ENCODE data around the gene UTS2. TPM values are rescaled to one million over a fixed set of nuclear protein-coding genes. Genes with fewer than 3 reads are reported as not detected.

The UTS2 gene
- total RNA-seq, 1 experiment from 2014 or later: not detected

- Histone ChIP-seq H3K27ac (ENCODE audit: low read length) (no peak overlapping the region), H3K27me3 (ENCODE audit: control insufficient read depth, insufficient read depth, low read length) (no peaks in the 10 kb centered on the region), H3K36me3 (ENCODE audit: control insufficient read depth, insufficient read depth, low read length) (no peaks in the 10 kb centered on the region), H3K9me3 (ENCODE audit: control insufficient read depth, insufficient read depth, low read depth, low read length) (no peaks in the 10 kb centered on the region), H3K4me1 (ENCODE audit: control insufficient read depth, insufficient read depth, low read length) (no peaks in the 10 kb centered on the region), H3K4me3 (ENCODE audit: low read depth in 2 of 2, low read length in 2 of 2) (no peak overlapping the region)
- ATAC-seq (no peak), DNase-seq (ENCODE audit: low read depth, low spot score) (no peak)
- TF ChIP-seq CTCF (IDR thresholded peaks at IDR 0.05) (no peak), TCF7L2 (IDR thresholded peaks at IDR 0.05; ENCODE audit: low read depth, low read length) (no peak), REST (IDR thresholded peaks at IDR 0.05; ENCODE audit: insufficient read depth in 1 of 2, low read depth in 2 of 2, low read length in 1 of 2) (no peak), SIN3A (IDR thresholded peaks at IDR 0.05; ENCODE audit: borderline replicate concordance, insufficient read depth, low read depth, low read length) (no peak)
- intact Hi-C loops (cut with micrococcal nuclease; ENCODE audit: unreplicated experiment): no loop called here
- ChIA-PET POLR2A (no interaction called here), CTCF (no interaction called here)
- in situ Hi-C loops (cut with HindIII; ENCODE audit: low pct_unique_long_range_greater_than_20kb, low sequenced_read_pairs): no loop called here
- no TSS peak for BruUV-seq (replicated peaks)
Measured at GRCh38 chr1:7846656-7847055, 6.2 kb downstream of the UTS2 start.

GRCh38 chr1:7845761-7846160, 7.1 kb downstream of the UTS2 start:
- TF ChIP-seq POLR2AphosphoS5 (IDR thresholded peaks at IDR 0.05; ENCODE audit: low read depth, low read length): no peak
- no peak for TF ChIP-seq TCF7L2 (IDR thresholded peaks at IDR 0.05; ENCODE audit: low read depth, low read length)
- TF ChIP-seq SIN3A (IDR thresholded peaks at IDR 0.05; ENCODE audit: borderline replicate concordance, insufficient read depth, low read depth, low read length): no peak
- no peak for TF ChIP-seq CTCF (IDR thresholded peaks at IDR 0.05)
- no peak for TF ChIP-seq REST (IDR thresholded peaks at IDR 0.05; ENCODE audit: insufficient read depth in 1 of 2, low read depth in 2 of 2, low read length in 1 of 2)
- ATAC-seq: no peak
- no peak for DNase-seq (ENCODE audit: low read depth, low spot score)
- Histone ChIP-seq H3K9me3 (ENCODE audit: control insufficient read depth, insufficient read depth, low read depth, low read length) (no peaks in the 10 kb centered on the region), H3K27me3 (ENCODE audit: control insufficient read depth, insufficient read depth, low read length) (no peaks in the 10 kb centered on the region), H3K4me1 (ENCODE audit: control insufficient read depth, insufficient read depth, low read length) (no peaks in the 10 kb centered on the region), H3K4me3 (ENCODE audit: low read depth in 2 of 2, low read length in 2 of 2) (no peak overlapping the region), H3K27ac (ENCODE audit: low read length) (no peak overlapping the region), H3K36me3 (ENCODE audit: control insufficient read depth, insufficient read depth, low read length) (no peaks in the 10 kb centered on the region)
- in situ Hi-C loops (cut with HindIII; ENCODE audit: low pct_unique_long_range_greater_than_20kb, low sequenced_read_pairs): no loop called here
- ChIA-PET CTCF (no interaction called here), POLR2A (no interaction called here)
- intact Hi-C loops (cut with micrococcal nuclease; ENCODE audit: unreplicated experiment): no loop called here
- BruUV-seq (replicated peaks): no TSS peak

Measured in Panc1 (cell line).